ENCODE measurements around the gene GABRP. TPM values are rescaled to one million over a fixed set of nuclear protein-coding genes. Genes with fewer than 3 reads are reported as not detected.

Gene GABRP
- total RNA-seq, 1 donor from 2014 or later: 55.6 TPM

DNA sequence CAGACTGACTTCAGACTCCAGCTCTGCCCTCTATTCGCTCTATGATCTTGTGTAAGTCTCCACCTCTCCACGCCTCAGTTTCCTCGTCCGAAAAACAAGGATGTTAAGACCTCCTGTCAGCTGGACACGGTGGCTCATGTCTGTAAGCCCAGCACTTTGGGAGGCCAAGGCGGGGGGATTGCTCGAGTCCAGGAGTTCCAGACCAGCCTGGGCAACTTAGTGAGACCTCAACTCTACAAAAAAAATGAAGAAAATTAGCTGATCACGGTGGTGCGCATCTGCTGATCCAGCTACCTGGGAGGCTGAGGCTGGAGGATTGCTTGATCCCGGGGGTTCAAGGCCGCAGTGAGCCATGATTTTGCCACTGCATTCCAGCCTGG lies 36.6 kb upstream of the GABRP start:
- DNase-seq (ENCODE audit: extremely low spot score, unreplicated experiment): peak; percentile 37
- peak overlapping the region; percentile 91 for H3K27ac Mint-ChIP-seq

DNA sequence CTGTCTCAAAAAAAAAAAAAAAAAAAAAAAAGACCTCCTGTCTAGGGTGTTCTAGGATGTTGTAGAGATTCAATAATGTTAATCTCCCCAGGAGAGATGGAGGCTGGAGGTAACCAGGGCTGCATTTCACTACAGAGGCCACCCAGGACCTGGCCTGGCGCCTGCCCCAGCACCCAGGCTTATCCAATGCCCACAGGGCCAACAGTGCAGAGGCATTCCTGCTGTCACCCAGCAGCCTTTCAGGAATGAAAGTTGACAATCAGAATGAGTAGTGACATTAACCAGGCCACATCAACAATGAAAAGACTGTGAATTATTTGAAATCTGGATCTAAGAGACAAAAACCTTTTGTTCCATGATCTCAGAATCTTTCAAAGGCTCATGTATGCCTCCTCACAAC lies 36.2 kb upstream of the GABRP start:
- Mint-ChIP-seq H3K36me3 (no peaks in the 10 kb centered on the region), H3K4me1 (ENCODE audit: unreplicated experiment) (peaks cover 12% of the 10 kb centered on the region), H3K4me3 (peak overlapping the region; percentile 67), H3K27me3 (peaks cover 20% of the 10 kb centered on the region), H3K27ac (peak overlapping the region; percentile 91), H3K9me3 (no peaks in the 10 kb centered on the region)
- TF ChIP-seq, protein P1, sequence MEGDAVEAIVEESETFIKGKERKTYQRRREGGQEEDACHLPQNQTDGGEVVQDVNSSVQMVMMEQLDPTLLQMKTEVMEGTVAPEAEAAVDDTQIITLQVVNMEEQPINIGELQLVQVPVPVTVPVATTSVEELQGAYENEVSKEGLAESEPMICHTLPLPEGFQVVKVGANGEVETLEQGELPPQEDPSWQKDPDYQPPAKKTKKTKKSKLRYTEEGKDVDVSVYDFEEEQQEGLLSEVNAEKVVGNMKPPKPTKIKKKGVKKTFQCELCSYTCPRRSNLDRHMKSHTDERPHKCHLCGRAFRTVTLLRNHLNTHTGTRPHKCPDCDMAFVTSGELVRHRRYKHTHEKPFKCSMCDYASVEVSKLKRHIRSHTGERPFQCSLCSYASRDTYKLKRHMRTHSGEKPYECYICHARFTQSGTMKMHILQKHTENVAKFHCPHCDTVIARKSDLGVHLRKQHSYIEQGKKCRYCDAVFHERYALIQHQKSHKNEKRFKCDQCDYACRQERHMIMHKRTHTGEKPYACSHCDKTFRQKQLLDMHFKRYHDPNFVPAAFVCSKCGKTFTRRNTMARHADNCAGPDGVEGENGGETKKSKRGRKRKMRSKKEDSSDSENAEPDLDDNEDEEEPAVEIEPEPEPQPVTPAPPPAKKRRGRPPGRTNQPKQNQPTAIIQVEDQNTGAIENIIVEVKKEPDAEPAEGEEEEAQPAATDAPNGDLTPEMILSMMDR (conservative IDR thresholded peaks at IDR 0.05): no peak
- no peak for DNase-seq (ENCODE audit: extremely low spot score, unreplicated experiment)

More for the DNA sequence above, 36.6 kb upstream of the GABRP start:
- Mint-ChIP-seq H3K27me3 (peaks cover 23% of the 10 kb centered on the region), H3K9me3 (no peaks in the 10 kb centered on the region), H3K36me3 (no peaks in the 10 kb centered on the region), H3K4me3 (no peak overlapping the region), H3K4me1 (ENCODE audit: unreplicated experiment) (peaks cover 12% of the 10 kb centered on the region)
- TF ChIP-seq, protein P1 (conservative IDR thresholded peaks at IDR 0.05): no peak

GRCh38 chr5:170747851-170748250 lies 35.7 kb upstream of the GABRP start:
- Mint-ChIP-seq H3K4me3 (peak overlapping the region; percentile 67), H3K36me3 (no peaks in the 10 kb centered on the region), H3K27me3 (peaks cover 20% of the 10 kb centered on the region), H3K27ac (peak overlapping the region; percentile 91), H3K9me3 (no peaks in the 10 kb centered on the region), H3K4me1 (ENCODE audit: unreplicated experiment) (peaks cover 16% of the 10 kb centered on the region)
- no peak for DNase-seq (ENCODE audit: extremely low spot score, unreplicated experiment)
- TF ChIP-seq, protein P1 (conservative IDR thresholded peaks at IDR 0.05): peak; percentile 72

DNA sequence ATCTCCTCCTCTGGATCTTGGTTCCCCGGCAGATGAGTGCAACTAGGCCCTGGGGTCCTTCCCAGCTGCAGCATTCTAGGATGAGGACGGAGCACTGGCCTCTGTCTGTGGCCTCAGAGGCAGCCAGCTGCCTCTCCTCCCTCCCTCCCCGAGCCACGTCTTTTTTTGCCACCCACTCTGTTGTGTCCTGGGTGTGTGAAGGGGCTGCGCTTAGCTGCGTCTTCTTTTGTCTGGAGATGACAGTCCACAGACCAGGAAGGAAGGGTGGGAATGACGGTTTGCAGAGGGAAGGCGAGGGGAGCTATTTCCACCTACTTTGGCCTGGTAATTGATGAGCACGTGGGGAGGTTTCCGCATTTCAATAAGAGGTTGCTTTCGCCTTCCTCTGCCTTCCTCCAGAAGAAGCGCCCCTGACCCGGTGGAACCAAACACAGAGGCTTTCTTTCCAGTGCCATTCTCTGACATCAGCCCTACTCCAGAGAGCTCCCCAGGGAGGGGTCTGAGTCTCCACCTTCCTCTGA lies 34.5 kb upstream of the GABRP start:
- Mint-ChIP-seq H3K36me3 (no peaks in the 10 kb centered on the region), H3K9me3 (no peaks in the 10 kb centered on the region), H3K4me3 (peak overlapping the region; percentile 17), H3K27ac (peak overlapping the region; percentile 88), H3K4me1 (ENCODE audit: unreplicated experiment) (peaks cover 19% of the 10 kb centered on the region), H3K27me3 (peaks cover 14% of the 10 kb centered on the region)
- peak; percentile 27 for DNase-seq (ENCODE audit: extremely low spot score, unreplicated experiment)
- TF ChIP-seq, protein P1 (conservative IDR thresholded peaks at IDR 0.05): no peak

GRCh38 chr5:170749911-170750431 lies 33.6 kb upstream of the GABRP start:
- H3K4me1 Mint-ChIP-seq (ENCODE audit: unreplicated experiment): peaks cover 19% of the 10 kb centered on the region
- no peak for DNase-seq (ENCODE audit: extremely low spot score, unreplicated experiment)
- H3K4me3 Mint-ChIP-seq: peak overlapping the region; percentile 40
- TF ChIP-seq, protein P1 (conservative IDR thresholded peaks at IDR 0.05): no peak
- no peaks in the 10 kb centered on the region for H3K9me3 Mint-ChIP-seq
- H3K27me3 Mint-ChIP-seq: peaks cover 9% of the 10 kb centered on the region
- peak overlapping the region; percentile 88 for H3K27ac Mint-ChIP-seq
- no peaks in the 10 kb centered on the region for H3K36me3 Mint-ChIP-seq

All from type B pancreatic cell (in vitro differentiated cells).